ENCODE measurements around the gene GBX2. TPM values are rescaled to one million over a fixed set of nuclear protein-coding genes. Genes with fewer than 3 reads are reported as not detected.

Gene GBX2
- total RNA-seq, 1 experiment from 2014 or later, result 5.9 TPM

DNA sequence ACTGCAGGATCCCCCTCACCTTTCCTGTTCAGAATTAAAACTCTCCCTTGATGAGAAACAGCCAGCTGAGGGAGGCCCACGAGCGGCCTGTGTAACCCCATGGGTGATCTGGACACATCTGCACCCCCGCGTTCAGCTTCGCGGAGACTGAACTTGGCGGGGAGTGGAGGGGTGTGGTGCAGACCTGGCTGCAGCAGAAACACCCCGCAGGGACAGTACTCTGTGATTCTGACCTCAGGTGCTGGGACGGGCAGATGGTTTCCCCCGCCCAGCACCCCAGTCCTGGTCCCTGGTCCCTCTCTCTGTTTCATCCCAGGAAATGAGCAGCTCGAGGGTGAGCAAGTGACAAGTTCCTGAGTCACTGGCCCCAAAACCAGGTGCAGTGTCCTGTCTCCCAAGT, 41.2 kb downstream of the GBX2 start:
- CTCF ChIA-PET, result no interaction called here
- DNase-seq (ENCODE audit: low read depth, low spot score), result no peak
- Histone ChIP-seq H3K9me2 (ENCODE audit: insufficient read depth) (no peaks in the 10 kb centered on the region), H3K9me3 (ENCODE audit: control insufficient read depth in 1 of 2, insufficient read depth in 1 of 2, low read depth in 1 of 2, low read length in 2 of 2) (no peaks in the 10 kb centered on the region), H2AFZ (ENCODE audit: low read depth, low read length, poor library complexity, severe bottlenecking) (no peak overlapping the region), H3K79me2 (ENCODE audit: insufficient read depth, low read length) (no peaks in the 10 kb centered on the region), H3K9ac (ENCODE audit: low read length) (no peak overlapping the region), H3K36me3 (ENCODE audit: control insufficient read depth in 1 of 2, insufficient read depth in 2 of 2, low read length in 2 of 2) (0 out of 4 replicates have a peak, but pooled peaks cover 0 to 4% of the 10 kb centered on the region in 2 experiments), H3K27ac (ENCODE audit: low read depth, low read length) (no peak overlapping the region), H3K4me2 (ENCODE audit: low read length) (no peak overlapping the region), H4K20me1 (ENCODE audit: insufficient read depth) (no peaks in the 10 kb centered on the region), H3K4me1 (ENCODE audit: control insufficient read depth in 1 of 2, insufficient read depth in 2 of 2, low read length in 2 of 2) (no peaks in the 10 kb centered on the region), H3K4me3 (replicated peaks in 1 of 2; ENCODE audit: low read depth in 1 of 2, low read length in 2 of 2) (no peak overlapping the region), H3K27me3 (ENCODE audit: insufficient read depth, low read length) (no peaks in the 10 kb centered on the region)
- TF ChIP-seq ELF1 (IDR thresholded peaks at IDR 0.05; ENCODE audit: borderline replicate concordance, low read depth), result no peak
- TF ChIP-seq, protein P1, sequence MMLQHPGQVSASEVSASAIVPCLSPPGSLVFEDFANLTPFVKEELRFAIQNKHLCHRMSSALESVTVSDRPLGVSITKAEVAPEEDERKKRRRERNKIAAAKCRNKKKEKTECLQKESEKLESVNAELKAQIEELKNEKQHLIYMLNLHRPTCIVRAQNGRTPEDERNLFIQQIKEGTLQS (IDR thresholded peaks at IDR 0.05), result no peak
- TF ChIP-seq, protein P2, sequence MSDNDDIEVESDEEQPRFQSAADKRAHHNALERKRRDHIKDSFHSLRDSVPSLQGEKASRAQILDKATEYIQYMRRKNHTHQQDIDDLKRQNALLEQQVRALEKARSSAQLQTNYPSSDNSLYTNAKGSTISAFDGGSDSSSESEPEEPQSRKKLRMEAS (IDR thresholded peaks at IDR 0.05), result no peak
- no peak for TF ChIP-seq CEBPB (IDR thresholded peaks at IDR 0.05; ENCODE audit: low read depth)
- no peak for TF ChIP-seq FOSL1 (IDR thresholded peaks at IDR 0.05; ENCODE audit: low read depth)
- TF ChIP-seq ZFX (IDR thresholded peaks at IDR 0.05), result no peak
- no peak for TF ChIP-seq YY1 (IDR thresholded peaks at IDR 0.05; ENCODE audit: extremely low read depth, insufficient replicate concordance, low read depth, low read length)
- TF ChIP-seq SP1 (IDR thresholded peaks at IDR 0.05; ENCODE audit: low read depth), result no peak
- TF ChIP-seq, protein P3, sequence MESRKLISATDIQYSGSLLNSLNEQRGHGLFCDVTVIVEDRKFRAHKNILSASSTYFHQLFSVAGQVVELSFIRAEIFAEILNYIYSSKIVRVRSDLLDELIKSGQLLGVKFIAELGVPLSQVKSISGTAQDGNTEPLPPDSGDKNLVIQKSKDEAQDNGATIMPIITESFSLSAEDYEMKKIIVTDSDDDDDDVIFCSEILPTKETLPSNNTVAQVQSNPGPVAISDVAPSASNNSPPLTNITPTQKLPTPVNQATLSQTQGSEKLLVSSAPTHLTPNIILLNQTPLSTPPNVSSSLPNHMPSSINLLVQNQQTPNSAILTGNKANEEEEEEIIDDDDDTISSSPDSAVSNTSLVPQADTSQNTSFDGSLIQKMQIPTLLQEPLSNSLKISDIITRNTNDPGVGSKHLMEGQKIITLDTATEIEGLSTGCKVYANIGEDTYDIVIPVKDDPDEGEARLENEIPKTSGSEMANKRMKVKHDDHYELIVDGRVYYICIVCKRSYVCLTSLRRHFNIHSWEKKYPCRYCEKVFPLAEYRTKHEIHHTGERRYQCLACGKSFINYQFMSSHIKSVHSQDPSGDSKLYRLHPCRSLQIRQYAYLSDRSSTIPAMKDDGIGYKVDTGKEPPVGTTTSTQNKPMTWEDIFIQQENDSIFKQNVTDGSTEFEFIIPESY (IDR thresholded peaks at IDR 0.05; ENCODE audit: extremely low read depth, insufficient replicate concordance, low read length), result no peak
- TF ChIP-seq JUND (IDR thresholded peaks at IDR 0.05), result no peak
- TF ChIP-seq ZNF274 (IDR thresholded peaks at IDR 0.05; ENCODE audit: low read depth, low read length), result no peak
- TF ChIP-seq POLR2AphosphoS5 (IDR thresholded peaks at IDR 0.05; ENCODE audit: low read depth, low read length), result no peak
- no TSS peak for BruUV-seq (replicated peaks)
- RAD21 ChIA-PET (ENCODE audit: low non-redundant PET in 1 of 2, low total read pairs in 2 of 2, uncharacterized antibody in 2 of 2, unreplicated experiment in 2 of 2), result no interaction called here
- intact Hi-C loops (cut with micrococcal nuclease), result no loop called here
- no peak for ATAC-seq
- POLR2A ChIA-PET, result no interaction called here
